Measurements from ENCODE around the gene EEIG1.

The EEIG1 gene

DNA sequence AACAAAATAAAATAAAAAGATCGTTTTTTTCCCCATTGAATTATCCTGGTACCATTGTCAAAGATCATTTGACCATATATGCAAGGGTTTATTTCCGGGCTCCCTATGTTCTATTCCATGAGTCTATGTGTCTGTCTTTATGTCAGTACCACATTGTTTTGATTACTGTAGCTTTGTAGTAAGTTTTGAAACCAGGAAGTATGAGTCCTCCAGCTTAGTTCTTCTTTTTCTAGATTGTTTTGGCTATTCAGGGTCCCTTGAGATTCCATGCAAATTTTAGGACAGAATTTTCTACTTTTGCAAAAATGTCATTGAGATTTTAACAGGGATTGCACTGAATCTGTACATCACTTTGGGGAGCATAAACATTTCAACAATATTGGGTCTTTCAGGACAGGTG lies 18.7 kb upstream of the EEIG1 start:
- no peak for DNase-seq

DNA sequence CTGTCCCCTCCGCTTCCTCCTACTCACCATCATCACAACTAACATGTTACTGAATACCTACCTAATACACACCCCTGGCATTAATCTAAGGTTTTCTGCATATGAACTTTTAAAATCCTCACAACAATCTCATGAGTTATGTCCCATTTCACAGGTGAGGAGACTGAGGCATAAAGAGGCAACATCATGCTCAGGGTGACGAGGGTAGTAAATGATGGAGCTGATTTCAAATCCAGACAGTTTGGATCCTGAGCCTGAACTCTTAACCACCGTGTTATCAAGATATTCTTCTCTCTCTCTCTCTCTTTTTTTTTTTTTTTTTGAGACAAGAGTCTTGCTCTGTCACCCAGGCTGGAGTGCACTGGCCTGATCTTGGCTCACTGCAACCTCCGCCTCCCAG lies 12.9 kb upstream of the EEIG1 start:
- no peak for DNase-seq

GRCh38 chr9:127991757-127992274 lies 11.0 kb upstream of the EEIG1 start:
- no peak for DNase-seq

DNA sequence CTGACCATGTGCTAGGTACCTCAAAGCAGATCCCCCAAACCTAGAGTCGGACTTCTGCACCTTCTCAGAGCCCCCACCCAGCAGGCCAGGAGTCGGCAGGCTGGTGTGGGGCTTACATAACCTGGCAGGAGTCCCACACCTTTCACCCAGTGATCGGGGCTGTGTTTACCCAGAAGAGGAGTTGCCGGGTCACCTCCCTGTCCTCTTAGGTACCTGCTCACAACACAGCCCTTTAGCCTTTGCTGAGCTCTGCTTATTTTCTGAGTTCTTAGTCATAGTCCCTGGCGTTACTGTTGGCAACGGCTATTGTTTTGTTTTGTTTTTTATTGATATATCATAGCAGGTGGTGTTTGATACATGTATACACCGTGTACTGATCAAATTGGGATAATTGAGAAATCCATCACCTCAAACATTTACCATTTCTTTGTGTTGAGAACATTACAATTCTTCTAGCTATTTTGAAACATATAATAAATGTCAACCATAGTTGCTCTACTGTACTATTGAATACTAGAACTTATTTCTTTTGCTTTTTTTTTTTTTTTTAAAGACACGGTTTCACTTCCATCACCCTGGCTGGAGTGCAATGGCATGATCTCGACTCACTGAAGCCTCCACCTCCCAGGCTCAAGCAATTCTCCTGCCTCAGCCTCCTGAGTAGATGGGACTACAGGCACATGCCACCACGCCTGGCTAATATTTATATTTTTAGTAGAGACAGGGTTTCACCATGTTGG lies 10.4 kb upstream of the EEIG1 start:
- DNase-seq = no peak

- DNase-seq = no peak
Measured at GRCh38 chr9:127990554-127990953, 9.8 kb upstream of the EEIG1 start.

- DNase-seq = no peak
Measured at GRCh38 chr9:127989094-127989493, 8.3 kb upstream of the EEIG1 start.

GRCh38 chr9:127987103-127987614 lies 6.4 kb upstream of the EEIG1 start:
- DNase-seq = no peak

- no peak for DNase-seq
Measured at GRCh38 chr9:127985011-127985410, 4.2 kb upstream of the EEIG1 start.

DNA sequence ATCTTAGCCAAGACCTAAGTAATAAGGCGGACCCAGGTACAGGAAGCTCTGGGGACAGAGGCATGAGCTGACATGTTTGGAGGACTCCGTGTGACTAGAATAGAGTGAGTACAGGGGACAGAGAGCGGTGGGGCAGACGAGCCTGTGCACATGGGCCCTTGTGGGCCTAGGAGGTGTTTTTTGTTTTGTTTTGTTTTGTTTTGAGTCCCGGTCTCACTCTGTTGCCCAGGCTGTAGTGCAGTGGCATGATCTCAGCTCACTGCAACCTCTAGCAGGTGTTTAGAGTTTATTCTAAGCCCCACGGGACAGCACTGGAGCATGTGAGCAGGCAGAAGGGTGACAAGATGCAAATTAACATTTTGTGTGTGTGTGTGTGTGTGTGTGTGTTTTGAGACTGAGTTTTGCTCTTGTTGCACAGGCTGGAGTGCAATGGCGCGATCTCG lies 3.1 kb upstream of the EEIG1 start:
- no peak for DNase-seq

DNA sequence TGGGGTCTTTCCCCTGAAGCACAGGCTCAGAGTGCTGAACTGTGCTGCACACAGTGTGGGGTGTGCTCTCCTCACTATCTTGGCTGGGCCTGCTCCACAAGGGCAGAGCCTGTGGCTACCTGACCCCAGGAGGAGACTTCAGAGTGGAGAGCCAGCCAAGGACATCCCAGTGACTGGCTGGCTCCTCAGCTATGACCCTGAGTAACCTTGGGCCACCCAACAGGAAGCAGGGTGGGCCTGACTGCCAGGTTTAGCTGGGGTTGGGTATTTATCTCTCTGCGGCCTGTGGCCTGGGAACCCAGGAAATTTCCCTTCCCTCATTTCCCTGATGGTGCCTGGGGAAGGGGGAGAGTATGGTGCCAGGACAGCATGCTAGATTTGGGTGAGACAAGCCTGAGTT lies 2.1 kb upstream of the EEIG1 start:
- DNase-seq = no peak

GRCh38 chr9:127981559-127982121 lies 851 bp upstream of the EEIG1 start:
- DNase-seq = peak; percentile 70

GRCh38 chr9:127980060-127980705 lies 606 bp downstream of the EEIG1 start:
- peak; percentile 53 for DNase-seq

- DNase-seq = peak; percentile 56
Measured at GRCh38 chr9:127979333-127980059, 1.3 kb downstream of the EEIG1 start.

DNA sequence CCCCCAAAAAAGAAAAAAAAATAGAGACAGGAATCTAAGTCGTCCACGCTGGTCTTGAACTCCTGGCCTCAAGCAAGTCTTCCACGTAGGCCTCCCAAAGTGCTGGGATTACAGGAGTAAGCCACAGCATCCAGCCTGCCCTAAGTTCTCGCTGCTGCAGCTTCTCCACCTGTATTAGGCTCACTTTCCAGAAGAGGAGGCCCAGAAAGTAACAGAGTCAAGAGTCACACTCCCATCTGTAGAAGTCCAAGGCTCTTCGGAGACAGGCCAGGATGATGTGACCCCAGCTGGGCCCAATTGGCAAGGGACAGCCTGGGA lies 1.8 kb downstream of the EEIG1 start:
- DNase-seq = no peak

GRCh38 chr9:127977884-127978647 lies 2.7 kb downstream of the EEIG1 start:
- DNase-seq = peak; percentile 44

DNA sequence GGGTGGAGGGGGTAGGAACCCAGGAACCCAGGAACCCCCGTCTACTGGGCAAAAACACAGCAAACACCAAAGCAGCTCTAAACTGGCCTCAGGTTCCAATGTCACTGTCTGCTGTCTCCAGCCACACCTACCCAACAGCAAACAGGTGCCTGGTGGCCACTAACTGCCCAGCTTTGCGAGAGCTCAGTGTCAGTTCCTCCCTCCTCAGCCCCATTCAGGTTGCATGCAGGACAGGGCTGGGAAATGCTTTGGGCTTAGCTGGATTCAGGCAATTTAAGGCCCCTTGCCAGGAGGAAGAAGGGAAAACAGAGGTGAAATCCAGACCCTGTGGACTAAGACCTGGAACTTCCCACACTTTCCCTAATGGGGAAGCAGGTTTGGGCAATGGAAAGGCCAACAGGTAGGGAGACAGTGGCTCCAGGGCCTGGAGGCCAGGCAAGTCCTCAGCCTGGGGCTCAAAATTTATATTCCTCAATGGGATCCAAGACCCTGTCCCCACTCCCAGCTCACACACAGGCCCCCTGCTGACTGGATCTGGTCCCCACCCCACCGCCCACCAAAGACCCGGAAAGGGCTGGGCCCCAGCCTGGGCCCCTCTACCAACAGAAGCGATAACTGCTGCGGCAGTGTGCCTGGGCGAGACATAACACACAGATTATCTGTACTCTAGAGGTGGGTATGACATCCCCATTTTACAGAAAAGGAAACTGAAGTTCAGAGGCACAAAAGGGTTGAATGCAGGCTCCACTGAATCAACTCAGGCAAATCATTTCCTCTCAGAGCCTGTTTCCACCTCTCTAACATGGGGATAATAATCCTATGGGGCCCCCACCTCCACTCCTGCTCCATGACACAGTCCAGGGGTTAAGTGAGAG lies 3.5 kb downstream of the EEIG1 start:
- peak; percentile 39 for DNase-seq

DNA sequence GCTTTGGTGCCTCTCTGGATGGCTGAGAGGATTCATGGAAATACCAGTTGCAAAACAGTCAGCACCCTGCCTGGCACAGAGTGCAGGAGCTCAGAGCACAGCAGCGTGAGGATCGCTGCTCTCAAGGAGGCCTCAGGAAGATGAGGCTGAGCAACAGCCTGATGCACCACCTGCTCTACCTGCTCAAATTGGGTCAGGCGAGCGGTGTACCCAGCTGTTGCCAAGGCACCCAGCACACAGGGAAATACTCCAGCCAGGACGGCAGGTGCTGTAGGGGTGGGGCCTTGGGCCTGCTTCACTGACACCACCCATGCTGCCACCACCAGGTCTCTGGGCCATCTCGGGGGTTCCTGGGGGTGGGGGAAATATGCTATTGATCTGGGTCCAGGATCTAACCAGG lies 4.3 kb downstream of the EEIG1 start:
- peak; percentile 32 for DNase-seq

DNA sequence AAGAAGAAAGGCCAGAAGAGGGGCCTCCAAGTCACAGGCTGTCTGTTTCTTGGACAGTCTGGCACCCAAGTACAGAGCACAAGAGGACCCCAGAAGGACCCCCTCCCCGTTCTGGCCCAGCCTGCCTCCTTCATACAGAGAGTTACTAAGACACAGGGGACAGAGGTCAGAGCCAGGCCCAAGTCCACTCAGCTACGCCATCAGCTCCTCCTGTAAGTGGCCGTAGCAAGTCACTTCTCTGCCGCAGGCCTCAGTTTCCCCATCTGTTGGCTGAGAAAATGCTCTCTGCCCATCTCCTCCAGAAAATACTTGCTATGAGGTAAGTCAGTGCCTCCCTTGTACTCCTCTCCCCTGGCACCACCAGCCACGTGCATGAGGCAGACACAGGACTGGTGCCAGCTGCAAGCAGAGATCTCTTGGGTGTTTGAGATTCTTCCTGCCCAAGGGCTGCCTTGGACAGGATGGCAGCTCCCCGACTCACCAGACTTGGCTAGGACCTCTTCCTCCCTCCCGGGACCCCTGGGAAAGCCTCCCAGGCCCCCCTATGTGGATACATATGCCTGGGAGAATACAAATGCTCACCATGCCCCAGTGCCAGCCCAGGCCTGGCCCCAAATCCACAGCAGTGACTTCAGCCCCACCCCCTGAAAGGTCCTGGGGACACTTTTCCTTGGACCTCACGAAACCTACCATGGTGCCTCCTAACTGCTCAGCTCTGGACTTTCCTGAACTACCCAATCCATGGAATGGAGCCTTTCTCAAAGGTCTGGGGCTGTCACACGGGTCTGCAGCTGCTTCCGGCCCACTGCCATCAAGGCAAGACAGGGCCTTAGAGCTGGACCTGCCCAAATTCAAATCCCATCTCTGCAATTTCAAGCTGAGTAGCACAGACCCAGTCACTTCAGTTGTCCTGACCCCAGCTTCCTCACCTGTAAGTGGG lies 5.1 kb downstream of the EEIG1 start:
- no peak for DNase-seq

DNA sequence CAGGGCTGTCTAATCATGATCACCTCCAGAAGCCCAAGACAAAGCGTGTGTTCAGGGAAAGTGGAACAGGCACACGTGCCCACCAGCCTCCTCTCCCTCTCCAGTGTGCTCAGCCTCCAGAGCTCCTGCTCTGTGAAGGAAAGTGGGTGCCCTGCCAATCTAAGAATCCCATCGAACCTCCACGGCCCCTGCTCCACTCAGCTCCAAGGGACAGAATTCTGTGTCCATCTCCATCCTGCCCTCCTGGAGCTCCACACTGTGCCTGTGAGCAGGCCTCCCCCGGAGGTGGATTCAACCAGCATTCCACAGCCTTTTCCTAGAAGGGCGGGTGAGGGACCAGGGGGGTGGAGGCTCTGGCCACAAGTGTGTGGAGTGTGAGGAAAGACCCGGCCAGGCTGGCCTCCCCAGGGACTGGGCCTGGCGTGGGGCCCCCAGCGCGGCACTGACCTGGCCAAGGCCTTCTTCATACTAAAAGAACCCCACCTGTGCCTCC lies 6.0 kb downstream of the EEIG1 start:
- no peak for DNase-seq
